Effector memory CD4-positive, alpha-beta T cell (primary cell): ENCODE measurements around the gene RIF1.

Experiments
- DNase-seq, 3 donors: peaks; one replicate each; pipeline ENCODE4 v3.0.0-alpha.2; 2020
- H3K27ac ChIP-seq: 2 replicates; pipeline ENCODE4 v1.7.0; 2013; ENCODE audit warnings: mild to moderate bottlenecking, low read length, moderate library complexity; ENCODE audit not compliant: insufficient read depth, poor library complexity, severe bottlenecking
- H3K27me3 ChIP-seq: replicated peaks from 2 replicates; pipeline ENCODE4 v1.7.0; 2013; ENCODE audit warnings: mild to moderate bottlenecking, low read length; ENCODE audit not compliant: insufficient read depth, control insufficient read depth, poor library complexity, severe bottlenecking
- H3K36me3 ChIP-seq: 2 replicates; pipeline ENCODE4 v1.7.0; 2013; ENCODE audit warnings: mild to moderate bottlenecking, low read length, moderate library complexity; ENCODE audit not compliant: control insufficient read depth, insufficient read depth
- H3K4me1 ChIP-seq: 2 replicates; pipeline ENCODE4 v1.7.0; 2013; ENCODE audit warnings: low read length, mild to moderate bottlenecking; ENCODE audit not compliant: control insufficient read depth, insufficient read depth, poor library complexity, severe bottlenecking
- H3K4me3 ChIP-seq: 2 replicates; pipeline ENCODE4 v1.7.0; 2013; ENCODE audit warnings: low read length, low read depth, mild to moderate bottlenecking; ENCODE audit not compliant: insufficient read depth, poor library complexity, severe bottlenecking
- H3K9me3 ChIP-seq: 2 replicates; pipeline ENCODE4 v1.7.0; 2013; ENCODE audit warnings: mild to moderate bottlenecking, low read length, moderate library complexity; ENCODE audit not compliant: control insufficient read depth
- total RNA-seq, 3 donors: gene quantifications; one replicate each; lab custom pipeline; 2026; lab: John Stamatoyannopoulos, UW

RIF1 gene
- 130 to 141 (median 139) reads per million in 3 donors for total RNA-seq

DNA sequence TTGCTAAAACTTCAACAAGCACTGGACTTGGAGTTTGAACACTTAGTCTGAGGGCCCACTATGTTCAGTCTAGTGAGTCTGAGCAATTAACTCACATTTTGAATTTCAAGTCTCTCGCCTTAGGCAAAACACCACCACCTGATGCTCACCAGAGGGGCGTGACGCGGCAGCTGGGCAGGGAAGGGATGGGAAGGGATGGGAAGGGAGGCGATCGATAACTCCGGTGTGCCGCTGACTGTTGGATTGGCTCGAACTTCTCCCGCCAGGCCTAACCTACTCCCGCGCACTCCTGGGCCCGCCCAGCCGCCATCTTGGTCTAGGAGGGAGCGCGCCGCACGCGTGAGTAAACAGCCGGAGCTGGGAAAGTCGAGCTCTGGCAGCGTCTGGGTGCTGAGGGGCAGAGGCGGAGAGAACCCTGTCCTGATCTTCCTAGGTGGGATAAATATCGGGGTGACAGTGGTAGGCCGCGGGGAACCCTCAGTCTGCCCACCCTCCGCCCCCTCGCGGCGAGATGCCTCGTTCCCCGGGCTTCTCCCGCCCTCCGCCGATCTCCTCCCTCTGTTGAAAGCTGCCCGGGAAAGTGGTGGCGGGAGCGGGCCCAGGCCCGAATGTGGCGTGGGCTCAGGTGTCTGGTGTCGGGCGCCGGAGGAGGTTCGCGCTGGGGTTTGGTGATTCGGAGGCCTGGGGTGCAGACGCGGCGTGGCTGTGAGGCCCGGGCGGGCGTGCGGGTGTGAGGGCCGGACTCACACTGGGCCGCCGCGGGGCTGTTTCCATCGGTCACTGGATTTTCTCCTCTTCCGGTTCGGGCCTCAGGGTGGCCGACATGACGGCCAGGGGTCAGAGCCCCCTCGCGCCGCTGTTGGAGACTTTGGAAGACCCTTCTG, at the start of gene RIF1:
RIF1 (plus strand) TSS at position 302 of the 884 bp plus-strand sequence; CDS start at position 824, 522 bp downstream.
- Histone ChIP-seq H3K36me3 (peaks cover 25% of the 10 kb centered on the region), H3K27ac (peak within 1 kb of the TSS; percentile 92), H3K4me1 (peaks cover 3% of the 10 kb centered on the region), H3K27me3 (no peaks in the 10 kb centered on the region), H3K9me3 (no peaks in the 10 kb centered on the region), H3K4me3 (peak within 1 kb of the TSS; percentile 98)
- DNase-seq, result peak; percentile 26 to 59 (median 54)

DNA sequence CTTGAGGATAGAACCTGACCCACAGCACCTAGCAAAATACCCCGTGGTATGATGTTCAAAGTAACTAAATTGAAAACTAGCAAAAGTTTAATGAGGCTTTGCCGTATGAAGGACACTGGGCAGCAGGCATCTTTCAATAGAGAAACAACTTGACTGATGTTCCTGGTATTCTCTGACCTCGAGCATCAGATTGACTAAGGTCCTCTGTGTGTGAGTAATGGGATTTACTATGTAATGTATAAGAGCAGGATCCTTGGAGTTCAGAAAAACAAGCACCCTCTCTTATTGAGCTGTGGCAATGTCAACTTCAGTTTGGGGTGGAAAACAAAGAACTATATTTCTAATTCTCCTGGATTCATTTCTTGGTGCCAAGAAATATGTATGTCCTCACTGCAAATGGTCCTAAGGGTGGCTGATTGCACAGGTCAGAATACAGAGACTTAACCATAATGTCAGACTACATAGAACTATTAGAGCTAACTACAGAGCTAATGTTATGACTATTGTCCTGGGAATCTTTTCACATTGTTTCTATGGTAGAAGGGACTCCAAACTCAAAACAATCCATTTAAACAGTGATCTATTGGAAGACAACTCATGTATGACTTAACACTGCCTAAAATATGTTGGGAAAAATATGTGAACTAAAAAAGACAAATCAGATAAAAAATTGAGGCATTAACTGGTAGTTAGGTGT, 47.9 kb upstream of the RIF1 start:
- DNase-seq, result no peak
- H3K9me3 ChIP-seq, result no peaks in the 10 kb centered on the region

GRCh38 chr2:151363709-151364108, 46.0 kb upstream of the RIF1 start:
- Histone ChIP-seq H3K27me3 (no peaks in the 10 kb centered on the region), H3K36me3 (no peaks in the 10 kb centered on the region), H3K9me3 (no peaks in the 10 kb centered on the region), H3K4me1 (no peaks in the 10 kb centered on the region), H3K27ac (no peak overlapping the region), H3K4me3 (no peak overlapping the region)
- DNase-seq, result no peak

More for the DNA sequence above, 47.9 kb upstream of the RIF1 start:
- Histone ChIP-seq H3K4me1 (no peaks in the 10 kb centered on the region), H3K4me3 (no peak overlapping the region), H3K36me3 (no peaks in the 10 kb centered on the region), H3K27ac (no peak overlapping the region), H3K27me3 (no peaks in the 10 kb centered on the region)

GRCh38 chr2:151367571-151367970, 42.1 kb upstream of the RIF1 start:
- no peak overlapping the region for H3K27ac ChIP-seq
- H3K4me3 ChIP-seq, result no peak overlapping the region
- H3K9me3 ChIP-seq, result no peaks in the 10 kb centered on the region
- H3K36me3 ChIP-seq, result no peaks in the 10 kb centered on the region
- no peak for DNase-seq
- no peaks in the 10 kb centered on the region for H3K27me3 ChIP-seq
- H3K4me1 ChIP-seq, result no peaks in the 10 kb centered on the region

DNA sequence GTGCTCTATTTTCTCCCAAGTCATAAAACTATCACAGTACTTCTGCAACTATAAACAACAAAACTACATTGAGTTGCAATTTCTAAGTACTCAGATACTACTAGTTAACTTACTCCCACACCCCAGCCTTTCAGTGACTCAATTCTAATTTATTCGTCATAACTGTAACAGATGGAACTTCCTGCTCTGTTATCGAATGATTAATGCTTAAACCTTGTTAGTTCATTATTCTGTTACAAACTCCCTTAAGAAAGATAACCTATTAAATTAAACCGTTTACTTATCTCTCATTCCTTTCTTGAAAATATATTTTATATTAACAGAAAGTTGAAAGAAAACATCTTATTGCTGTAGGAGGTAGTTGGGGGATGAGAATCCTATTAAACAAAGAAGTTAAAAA, 35.3 kb upstream of the RIF1 start:
- Histone ChIP-seq H3K4me3 (no peak overlapping the region), H3K4me1 (no peaks in the 10 kb centered on the region), H3K27ac (no peak overlapping the region), H3K27me3 (no peaks in the 10 kb centered on the region), H3K36me3 (no peaks in the 10 kb centered on the region), H3K9me3 (no peaks in the 10 kb centered on the region)
- DNase-seq, result no peak

DNA sequence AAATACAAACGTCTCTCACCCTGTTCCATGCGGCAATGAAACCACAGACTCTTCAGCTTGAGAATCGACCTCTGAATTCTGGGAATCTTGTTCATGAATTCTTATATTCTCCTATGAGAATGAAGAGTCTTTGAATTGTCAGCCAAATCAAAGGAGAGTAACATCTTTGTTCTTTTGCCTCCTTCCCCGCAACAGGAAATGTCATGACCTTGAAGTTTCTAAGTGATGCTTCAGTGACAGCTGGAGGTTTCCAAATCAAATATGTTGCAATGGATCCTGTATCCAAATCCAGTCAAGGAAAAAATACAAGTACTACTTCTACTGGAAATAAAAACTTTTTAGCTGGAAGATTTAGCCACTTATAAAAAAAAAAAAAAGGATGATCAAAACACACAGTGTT, 30.5 kb upstream of the RIF1 start:
- H3K27me3 ChIP-seq, result no peaks in the 10 kb centered on the region
- no peak for DNase-seq
- no peak overlapping the region for H3K4me3 ChIP-seq
- H3K9me3 ChIP-seq, result no peaks in the 10 kb centered on the region
- no peaks in the 10 kb centered on the region for H3K36me3 ChIP-seq
- H3K27ac ChIP-seq, result no peak overlapping the region
- H3K4me1 ChIP-seq, result no peaks in the 10 kb centered on the region

DNA sequence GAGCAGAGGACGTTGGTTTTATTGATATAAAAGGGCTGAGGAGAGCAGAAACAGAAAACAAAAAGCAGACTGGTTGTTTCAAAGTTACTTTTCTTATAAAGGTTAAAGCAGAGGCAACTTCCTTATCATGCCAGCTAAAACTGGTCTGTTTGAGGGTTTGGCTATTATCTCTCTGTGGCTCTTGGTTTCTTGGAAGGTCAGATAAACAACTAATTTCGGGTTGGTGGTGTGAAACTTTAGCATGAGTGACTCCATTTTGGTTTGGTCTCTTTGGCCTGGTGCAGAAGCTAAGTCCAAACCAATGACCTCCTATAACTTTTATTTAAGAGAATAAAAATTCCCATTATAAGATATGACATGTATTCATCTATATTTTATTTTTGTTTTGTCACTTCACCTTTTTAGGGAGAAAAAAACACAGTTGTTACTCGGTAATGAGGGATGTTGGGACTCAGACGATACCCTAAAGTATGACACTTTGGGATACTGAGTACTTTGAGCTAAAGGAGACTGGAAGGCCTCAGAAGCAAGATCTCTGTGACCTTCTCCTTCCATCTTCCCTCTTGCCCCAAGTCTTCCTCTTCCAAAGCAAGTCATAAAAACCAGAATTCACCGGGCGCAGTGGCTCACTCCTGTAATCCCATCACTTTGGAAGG, 29.0 kb upstream of the RIF1 start:
- no peak overlapping the region for H3K4me3 ChIP-seq
- DNase-seq, result no peak
- no peaks in the 10 kb centered on the region for H3K4me1 ChIP-seq
- H3K36me3 ChIP-seq, result no peaks in the 10 kb centered on the region
- H3K27ac ChIP-seq, result no peak overlapping the region
- H3K9me3 ChIP-seq, result no peaks in the 10 kb centered on the region
- H3K27me3 ChIP-seq, result no peaks in the 10 kb centered on the region

- Histone ChIP-seq H3K27me3 (no peaks in the 10 kb centered on the region), H3K4me1 (no peaks in the 10 kb centered on the region), H3K4me3 (no peak overlapping the region), H3K27ac (no peak overlapping the region), H3K36me3 (no peaks in the 10 kb centered on the region), H3K9me3 (no peaks in the 10 kb centered on the region)
- no peak for DNase-seq
These were observed 28.4 kb upstream of the RIF1 start for GRCh38 chr2:151381266-151381665.

GRCh38 chr2:151388011-151388410, 21.7 kb upstream of the RIF1 start:
- no peaks in the 10 kb centered on the region for H3K27me3 ChIP-seq
- H3K36me3 ChIP-seq, result no peaks in the 10 kb centered on the region
- H3K4me1 ChIP-seq, result no peaks in the 10 kb centered on the region
- no peak for DNase-seq
- no peak overlapping the region for H3K27ac ChIP-seq
- H3K4me3 ChIP-seq, result no peak overlapping the region
- no peaks in the 10 kb centered on the region for H3K9me3 ChIP-seq
